LHCN-M2 (cell line): Measurements from ENCODE around the gene UBR1. TPM values are rescaled to one million over a fixed set of nuclear protein-coding genes. Genes with fewer than 3 reads are reported as not detected.
"Not testable (repeated sequence)": the region's sequence is repeated elsewhere in the genome, so short reads cannot be mapped to it uniquely, and the experiment has no call there.

Experiments
- DNase-seq: peaks from one replicate; pipeline ENCODE4 v3.0.0-alpha.2; 2012; ENCODE audit warnings: low read depth
- total RNA-seq: library from RNA; depleted of rRNA; stranded (reverse); fragments of >200 nt; gene quantifications from 2 replicates; pipeline ENCODE4 v1.2.3, GENCODE V29; 2014

UBR1 gene
- total RNA-seq, 1 experiment from 2014 or later: 24.7 TPM

GRCh38 chr15:43056696-43057095 is 49.1 kb downstream of the UBR1 start:
- no peak for DNase-seq

GRCh38 chr15:43052860-43053259 is 53.0 kb downstream of the UBR1 start:
- DNase-seq: no peak

DNA sequence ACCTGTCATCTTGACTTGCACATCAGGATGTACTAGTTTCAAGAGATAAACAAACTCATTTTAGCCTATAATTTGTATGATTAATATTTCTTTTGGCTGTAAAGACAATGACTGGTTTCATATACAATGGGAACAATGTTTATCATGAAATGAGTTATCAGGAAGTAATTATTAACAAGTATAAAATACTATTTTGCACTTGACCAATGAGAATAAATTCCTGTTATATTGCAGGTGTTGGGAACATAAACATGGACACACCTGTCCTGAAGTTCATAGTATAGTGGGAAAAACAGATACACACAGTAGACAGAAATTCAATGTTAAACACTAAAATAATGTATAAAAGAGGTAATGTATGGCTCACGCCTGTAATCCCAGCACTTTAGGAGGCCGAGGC is 56.9 kb downstream of the UBR1 start:
- no peak for DNase-seq

GRCh38 chr15:43046484-43046883 is 59.4 kb downstream of the UBR1 start:
- no peak for DNase-seq

DNA sequence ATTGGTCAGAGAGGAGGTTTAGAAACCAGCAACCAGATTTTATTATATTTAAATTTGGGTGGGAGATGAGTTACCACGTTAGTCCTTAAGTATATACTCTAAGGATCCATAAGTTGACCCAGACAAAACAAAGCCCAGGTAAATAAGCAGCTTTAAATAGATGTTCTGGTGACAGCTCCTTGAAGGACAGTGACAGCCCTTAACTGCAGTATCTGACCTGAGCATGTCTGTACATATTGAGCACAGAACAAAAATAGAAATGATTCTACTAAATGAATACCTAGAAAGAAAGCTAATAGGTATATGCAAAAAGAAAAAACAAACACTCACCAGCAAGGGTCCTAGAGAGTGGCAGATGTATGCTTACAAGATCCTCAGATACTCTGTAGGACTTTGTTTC is 63.0 kb downstream of the UBR1 start:
- no peak for DNase-seq

DNA sequence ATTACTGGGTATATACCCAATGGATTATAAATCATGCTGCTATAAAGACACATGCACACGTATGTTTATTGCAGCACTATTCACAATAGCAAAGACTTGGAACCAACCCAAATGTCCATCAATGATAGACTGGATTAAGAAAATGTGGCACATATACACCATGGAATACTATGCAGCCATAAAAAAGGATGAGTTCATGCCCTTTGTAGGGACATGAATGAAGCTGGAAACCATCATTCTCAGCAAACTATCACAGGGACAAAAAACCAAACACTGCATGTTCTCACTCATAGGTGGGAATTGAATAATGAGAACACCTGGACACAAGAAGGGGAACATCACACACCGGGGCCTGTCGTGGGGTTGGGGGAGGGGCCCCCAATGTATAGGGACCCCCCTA is 64.8 kb downstream of the UBR1 start:
- DNase-seq: not testable (repeated sequence)

GRCh38 chr15:43035240-43035639 is 70.6 kb downstream of the UBR1 start:
- not testable (repeated sequence) for DNase-seq

DNA sequence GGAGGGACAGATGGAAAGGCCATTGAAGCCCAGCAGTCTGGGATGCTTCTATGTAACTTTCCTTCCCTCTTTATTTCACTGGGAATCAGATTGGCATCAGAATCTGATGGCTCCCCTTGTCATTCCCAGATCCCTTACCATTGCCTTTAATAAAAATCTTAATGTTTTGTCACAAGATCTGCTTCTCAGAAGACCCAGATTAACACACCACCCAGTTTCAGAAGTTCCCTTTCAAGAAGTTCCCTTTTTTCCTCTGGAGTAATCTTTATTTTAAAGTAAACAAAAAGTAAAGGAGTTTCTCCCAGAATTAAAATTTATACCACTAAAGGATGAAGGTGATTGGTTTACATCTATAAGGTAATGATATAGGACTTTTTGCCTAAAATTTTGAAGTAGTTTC is 76.4 kb downstream of the UBR1 start:
- no peak for DNase-seq

- no peak for DNase-seq
Measured at GRCh38 chr15:43025150-43025549, 80.7 kb downstream of the UBR1 start.

GRCh38 chr15:43014671-43015070 is 91.2 kb downstream of the UBR1 start:
- not testable (repeated sequence) for DNase-seq

- DNase-seq: no peak
Measured at GRCh38 chr15:43009206-43009605, 96.6 kb downstream of the UBR1 start.

DNA sequence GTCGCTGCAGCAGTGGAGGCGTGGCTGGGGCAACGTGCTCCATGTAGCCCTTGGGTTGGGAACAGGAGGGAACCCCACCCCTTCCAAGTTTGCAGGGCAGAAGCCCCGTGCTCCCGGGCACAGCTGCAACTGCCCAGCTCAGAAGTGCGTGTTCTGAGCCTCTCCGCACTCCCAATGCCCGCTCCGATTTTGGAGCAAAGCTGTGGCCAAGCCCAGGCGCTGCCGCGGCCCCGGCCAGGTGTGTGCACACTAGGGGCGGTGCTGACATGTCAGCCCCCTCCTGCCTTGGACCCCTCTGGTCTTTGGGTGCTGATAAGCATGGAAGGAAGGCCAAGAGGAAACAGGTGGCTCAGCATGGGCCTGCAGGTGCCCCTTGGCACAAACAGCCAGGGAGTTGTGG is 97.7 kb downstream of the UBR1 start:
- DNase-seq: no peak

DNA sequence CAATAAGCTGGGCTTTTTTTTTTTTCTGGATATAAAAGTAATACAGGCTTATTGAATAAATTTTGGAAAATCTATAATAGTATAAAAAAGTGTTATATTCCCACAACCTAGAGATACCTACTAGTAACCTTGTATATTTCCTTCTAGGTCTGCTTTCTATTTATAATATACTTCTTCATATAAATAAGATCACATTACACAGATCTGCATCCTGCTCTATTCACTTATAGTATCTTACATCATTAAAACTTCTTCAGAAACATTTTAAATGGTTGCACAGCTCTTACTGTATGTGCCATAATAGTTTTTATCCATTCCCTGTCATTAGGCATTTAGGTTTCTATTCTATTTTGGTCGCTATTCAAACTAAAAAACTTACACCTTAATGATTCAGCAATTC is 98.3 kb downstream of the UBR1 start:
- DNase-seq: no peak

GRCh38 chr15:43006991-43007390 is 98.8 kb downstream of the UBR1 start:
- no peak for DNase-seq

GRCh38 chr15:43004886-43005595 is 100.8 kb downstream of the UBR1 start:
- DNase-seq: not testable (repeated sequence)

DNA sequence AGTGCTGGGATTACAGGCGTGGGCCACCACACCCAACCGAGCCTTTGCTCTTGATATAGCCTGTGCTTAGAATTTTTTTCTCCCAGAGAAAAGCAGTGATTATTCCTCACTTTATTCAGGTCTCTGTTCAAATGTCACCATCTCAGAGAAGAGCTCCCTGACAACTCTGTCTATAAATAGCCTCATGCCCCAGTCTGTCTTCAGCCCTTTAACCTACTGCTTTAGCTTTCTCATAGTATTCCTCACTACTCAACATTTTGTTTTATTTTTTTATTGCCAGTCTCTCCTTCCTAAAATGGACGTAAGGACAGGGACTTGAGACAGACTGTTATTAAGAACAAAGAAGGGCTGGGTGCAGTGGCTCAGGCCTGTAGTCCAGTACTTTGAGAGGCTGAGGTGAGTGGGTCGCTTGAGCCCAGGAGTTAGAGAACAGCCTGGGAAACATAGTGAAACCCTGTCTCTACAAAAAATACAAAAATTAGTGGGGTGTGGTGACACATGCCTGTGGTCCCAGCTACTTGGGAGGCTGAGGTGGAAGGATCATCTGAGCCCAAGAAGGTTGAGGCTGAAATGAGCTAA is 106.5 kb downstream of the UBR1 start:
- no peak for DNase-seq

- no peak for DNase-seq
Measured at GRCh38 chr15:42996871-42997270, 109.0 kb downstream of the UBR1 start.

- DNase-seq: peak; percentile 15
Measured at GRCh38 chr15:42994546-42994945, 111.3 kb downstream of the UBR1 start.

GRCh38 chr15:42992626-42993025 is 113.2 kb downstream of the UBR1 start:
- no peak for DNase-seq

- DNase-seq: no peak
Measured at GRCh38 chr15:42986693-42987342, 119.0 kb downstream of the UBR1 start.

DNA sequence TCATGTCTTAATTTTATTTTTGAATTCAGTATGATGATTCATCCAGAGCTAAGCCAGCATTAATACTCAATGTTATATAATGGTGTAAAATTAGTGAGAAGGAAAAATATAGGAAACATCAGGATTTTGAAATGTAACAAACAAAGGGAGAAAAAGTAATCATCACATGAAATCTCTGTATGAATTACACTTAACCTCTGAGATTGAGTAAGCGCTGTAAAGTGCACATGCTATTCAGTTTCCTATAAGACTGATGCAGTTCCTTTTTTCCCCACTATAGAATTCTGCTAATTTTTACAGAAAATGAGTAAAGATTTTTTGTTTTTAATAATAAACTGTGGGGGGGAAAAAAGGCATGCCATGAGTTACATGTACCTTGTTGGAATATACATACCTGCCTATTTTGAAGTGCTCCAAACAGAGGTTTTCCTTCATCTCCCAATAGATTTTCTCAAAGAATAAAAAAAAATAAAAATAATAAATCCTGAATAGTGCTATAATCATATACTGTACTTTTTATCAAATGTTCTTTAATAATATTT is 121.3 kb downstream of the UBR1 start:
- no peak for DNase-seq

GRCh38 chr15:42979113-42979512 is 126.7 kb downstream of the UBR1 start:
- DNase-seq: peak; percentile 39
